Common myeloid progenitor, CD34-positive (primary cell): ENCODE measurements around the gene CABS1.

Source experiments
- CTCF ChIA-PET: fragments of 350-600 bp; sonication (Branson Sonifier 250); formaldehyde crosslinking; loops from one replicate; lab custom pipeline; 2021; ENCODE audit warnings: antibody characterized with exemption; lab: Charles Lee
- POLR2A ChIA-PET: fragments of 350-600 bp; sonication (Branson Sonifier 250); formaldehyde crosslinking; loops from one replicate; lab custom pipeline; 2021; ENCODE audit warnings: antibody characterized with exemption; lab: Charles Lee
- DNase-seq, 3 donors: peaks; one replicate each; pipeline versions ENCODE4 v3.0.0 to v3.0.0-alpha.2; 2013
- H3K27ac ChIP-seq, 2 experiments: 1 replicate in 1 of 2; 2 replicates in 1 of 2; pipeline ENCODE4 v1.7.0; 2013; ENCODE audit warnings: inconsistent platforms in 2 of 2, low read length in 2 of 2, mild to moderate bottlenecking in 2 of 2, low read depth in 1 of 2, moderate library complexity in 1 of 2; ENCODE audit not compliant: severe bottlenecking in 2 of 2, insufficient read depth in 1 of 2, poor library complexity in 1 of 2
- H3K27me3 ChIP-seq, 5 experiments: replicated peaks in 2 of 5; 1 replicate in 3 of 5; 2 replicates in 2 of 5; pipeline versions ENCODE4 v1.6.1 to v1.7.0; 2013; ENCODE audit warnings: low read length in 4 of 5, mild to moderate bottlenecking in 2 of 5, moderate library complexity in 2 of 5, inconsistent platforms in 1 of 5; ENCODE audit not compliant: insufficient read depth in 5 of 5, control insufficient read depth in 4 of 5
- H3K36me3 ChIP-seq, 4 experiments: 1 replicate in 2 of 4; 2 replicates in 2 of 4; pipeline versions ENCODE4 v1.6.1 to v1.7.0; 2013; ENCODE audit warnings: low read length in 3 of 4, control low read depth in 1 of 4, mild to moderate bottlenecking in 1 of 4; ENCODE audit not compliant: control insufficient read depth in 4 of 4, insufficient read depth in 4 of 4
- H3K4me1 ChIP-seq, 4 experiments: 1 replicate in 3 of 4; 2 replicates in 1 of 4; pipeline versions ENCODE4 v1.6.1 to v1.7.1; 2013; ENCODE audit warnings: low read length in 3 of 4, mild to moderate bottlenecking in 3 of 4, control low read depth in 1 of 4, inconsistent platforms in 1 of 4, moderate library complexity in 1 of 4; ENCODE audit not compliant: control insufficient read depth in 4 of 4, insufficient read depth in 4 of 4; ENCODE audit errors: control extremely low read depth in 1 of 4
- H3K4me3 ChIP-seq, 7 experiments: 1 replicate in 4 of 7; 2 replicates in 3 of 7; pipeline versions ENCODE4 v1.5.1 to v1.7.0; 2013; ENCODE audit warnings: mild to moderate bottlenecking in 7 of 7, low read length in 6 of 7, moderate library complexity in 6 of 7, inconsistent platforms in 2 of 7, low read depth in 2 of 7, control low read depth in 1 of 7; ENCODE audit not compliant: insufficient read depth in 4 of 7, control insufficient read depth in 1 of 7; ENCODE audit errors: extremely low read depth in 1 of 7
- H3K9me3 ChIP-seq, 5 experiments: 1 replicate in 4 of 5; 2 replicates in 1 of 5; pipeline versions ENCODE4 v1.6.1 to v1.7.1; 2013; ENCODE audit warnings: low read length in 4 of 5, mild to moderate bottlenecking in 2 of 5, inconsistent platforms in 1 of 5, low read depth in 1 of 5, moderate library complexity in 1 of 5; ENCODE audit not compliant: control insufficient read depth in 4 of 5, insufficient read depth in 2 of 5; ENCODE audit errors: control extremely low read depth in 1 of 5
- WGBS: methylation state at CpG from one replicate; pipeline ENCODE4 v1.1.5; 2013; ENCODE audit not compliant: insufficient coverage; 5-methylcytosine and 5-hydroxymethylcytosine counted together

CABS1 gene

GRCh38 chr4:70371987-70372386 lies 37.2 kb downstream of the CABS1 start:
- no peak overlapping the region for H3K27ac ChIP-seq
- DNase-seq: no peak
- 100% methylated on average over 1 of the region's 4 CpGs for WGBS
- no peaks in the 10 kb centered on the region for H3K27me3 ChIP-seq
- ChIA-PET POLR2A (no interaction called here), CTCF (no interaction called here)
- H3K4me1 ChIP-seq: no peaks in the 10 kb centered on the region
- H3K4me3 ChIP-seq: no peak overlapping the region
- H3K36me3 ChIP-seq: no peaks in the 10 kb centered on the region
- no peaks in the 10 kb centered on the region for H3K9me3 ChIP-seq

- no peak overlapping the region for H3K4me3 ChIP-seq
- CTCF ChIA-PET: no interaction called here
Observed at GRCh38 chr4:70372760-70373159, 38.0 kb downstream of the CABS1 start.

GRCh38 chr4:70380578-70380977 lies 45.8 kb downstream of the CABS1 start:
- POLR2A ChIA-PET: no interaction called here
- 100% methylated on average over 2 of the region's 3 CpGs for WGBS
- Histone ChIP-seq H3K9me3 (no peaks in the 10 kb centered on the region), H3K4me1 (no peaks in the 10 kb centered on the region), H3K4me3 (no peak overlapping the region), H3K27ac (no peak overlapping the region), H3K36me3 (no peaks in the 10 kb centered on the region), H3K27me3 (no peaks in the 10 kb centered on the region)
- CTCF ChIA-PET: no interaction called here
- no peak for DNase-seq

More at GRCh38 chr4:70372760-70373159, 38.0 kb downstream of the CABS1 start:
- DNase-seq: no peak
- 73% methylated on average over 2 of the region's 3 CpGs for WGBS
- Histone ChIP-seq H3K27me3 (no peaks in the 10 kb centered on the region), H3K36me3 (no peaks in the 10 kb centered on the region), H3K4me1 (no peaks in the 10 kb centered on the region), H3K27ac (no peak overlapping the region), H3K9me3 (no peaks in the 10 kb centered on the region)
- POLR2A ChIA-PET: no interaction called here

- 83% methylated on average over 1 of the region's 5 CpGs for WGBS
- H3K4me1 ChIP-seq: no peaks in the 10 kb centered on the region
- ChIA-PET POLR2A (no interaction called here), CTCF (no interaction called here)
- H3K9me3 ChIP-seq: no peaks in the 10 kb centered on the region
- no peak within 1 kb of the TSS for H3K27ac ChIP-seq
- no peak within 1 kb of the TSS for H3K4me3 ChIP-seq
- H3K36me3 ChIP-seq: no peaks in the 10 kb centered on the region
- no peak for DNase-seq
- no peaks in the 10 kb centered on the region for H3K27me3 ChIP-seq
Observed at GRCh38 chr4:70382691-70383181, 48.0 kb downstream of the CABS1 start, which contains the start of gene SMR3B. TSS of gene SMR3B (plus strand) at chr4:70383131. CDS start at chr4:70384511, 1,380 bp downstream.
